ENCODE results near the gene TRIM37. TPM values are rescaled to one million over a fixed set of nuclear protein-coding genes. Genes with fewer than 3 reads are reported as not detected.
"Not testable (repeated sequence)": the region's sequence is repeated elsewhere in the genome, so short reads cannot be mapped to it uniquely, and the experiment has no call there.

TRIM37 gene
- polyA plus RNA-seq, 3 donors from 2014 or later: 6.0 to 12.5 (median 7.1) TPM

GRCh38 chr17:59097876-59098275 is 8.8 kb downstream of the TRIM37 start:
- Mint-ChIP-seq H3K36me3 (peaks cover 5 to 13% (median 7%) of the 10 kb centered on the region in 3 donors), H3K27ac (no peak overlapping the region), H3K9me3 (no peaks in the 10 kb centered on the region), H3K27me3 (ENCODE audit: low read depth in 3 of 3) (peaks cover 0 to 1% (median 0%) of the 10 kb centered on the region in 3 donors), H3K4me1 (peaks cover 0 to 27% of the 10 kb centered on the region in 2 donors), H3K4me3 (no peak overlapping the region)
- DNase-seq: no peak

- H3K9me3 Mint-ChIP-seq: no peaks in the 10 kb centered on the region
- peaks cover 0 to 18% of the 10 kb centered on the region in 2 donors for H3K4me1 Mint-ChIP-seq
- H3K36me3 Mint-ChIP-seq: peaks cover 2 to 10% (median 2%) of the 10 kb centered on the region in 3 donors
- H3K27ac Mint-ChIP-seq: peak overlapping the region in 2 of 6 donors; percentile 26 to 44
- peaks cover 0 to 1% (median 0%) of the 10 kb centered on the region in 3 donors for H3K27me3 Mint-ChIP-seq (ENCODE audit: low read depth in 3 of 3)
- no peak for DNase-seq
- no peak overlapping the region for H3K4me3 Mint-ChIP-seq
Observed at GRCh38 chr17:59094861-59095530, 11.7 kb downstream of the TRIM37 start.

- no peaks in the 10 kb centered on the region for H3K27me3 Mint-ChIP-seq (ENCODE audit: low read depth in 3 of 3)
- no peaks in the 10 kb centered on the region for H3K9me3 Mint-ChIP-seq
- H3K36me3 Mint-ChIP-seq: peaks cover 0 to 9% (median 0%) of the 10 kb centered on the region in 3 donors
- peaks cover 0 to 18% of the 10 kb centered on the region in 2 donors for H3K4me1 Mint-ChIP-seq
- H3K27ac Mint-ChIP-seq: peak overlapping the region in 1 of 6 donors; percentile 53
- H3K4me3 Mint-ChIP-seq: no peak overlapping the region
- no peak for DNase-seq
Observed at GRCh38 chr17:59093702-59094231, 12.9 kb downstream of the TRIM37 start.

GRCh38 chr17:59093145-59093701 is 13.5 kb downstream of the TRIM37 start:
- Mint-ChIP-seq H3K27ac (peak overlapping the region in 1 of 6 donors; percentile 53), H3K4me3 (no peak overlapping the region), H3K36me3 (peaks cover under 1 to 9% (median 1%) of the 10 kb centered on the region in 3 donors)

GRCh38 chr17:59090593-59090992 is 16.1 kb downstream of the TRIM37 start:
- Mint-ChIP-seq H3K4me1 (peaks cover 0 to 13% of the 10 kb centered on the region in 2 donors), H3K36me3 (peaks cover 7 to 13% (median 11%) of the 10 kb centered on the region in 3 donors)
- H3K27me3 Mint-ChIP-seq (ENCODE audit: low read depth in 3 of 3); H3K9me3 Mint-ChIP-seq; H3K27ac Mint-ChIP-seq; H3K4me3 Mint-ChIP-seq; DNase-seq: not testable (repeated sequence)

More at GRCh38 chr17:59093145-59093701, 13.5 kb downstream of the TRIM37 start:
- DNase-seq: no peak
- H3K27me3 Mint-ChIP-seq (ENCODE audit: low read depth in 3 of 3): no peaks in the 10 kb centered on the region
- no peaks in the 10 kb centered on the region for H3K9me3 Mint-ChIP-seq
- H3K4me1 Mint-ChIP-seq: peaks cover 0 to 18% of the 10 kb centered on the region in 2 donors

GRCh38 chr17:59084154-59084553 is 22.5 kb downstream of the TRIM37 start:
- Mint-ChIP-seq H3K9me3 (no peaks in the 10 kb centered on the region), H3K36me3 (peaks cover 17 to 26% (median 23%) of the 10 kb centered on the region in 3 donors), H3K27me3 (ENCODE audit: low read depth in 3 of 3) (no peaks in the 10 kb centered on the region), H3K27ac (no peak overlapping the region), H3K4me3 (no peak overlapping the region), H3K4me1 (peaks cover 0 to 4% of the 10 kb centered on the region in 2 donors)
- no peak for DNase-seq

GRCh38 chr17:59074494-59074893 is 32.2 kb downstream of the TRIM37 start:
- no peak for DNase-seq
- Mint-ChIP-seq H3K27me3 (ENCODE audit: low read depth in 3 of 3) (no peaks in the 10 kb centered on the region), H3K4me1 (no peaks in the 10 kb centered on the region), H3K36me3 (peaks cover 19 to 35% (median 30%) of the 10 kb centered on the region in 3 donors), H3K9me3 (no peaks in the 10 kb centered on the region), H3K27ac (no peak overlapping the region), H3K4me3 (no peak overlapping the region)

- Mint-ChIP-seq H3K27ac (no peak overlapping the region), H3K27me3 (ENCODE audit: low read depth in 3 of 3) (no peaks in the 10 kb centered on the region), H3K4me3 (no peak overlapping the region), H3K9me3 (no peaks in the 10 kb centered on the region), H3K36me3 (peaks cover 20 to 31% (median 30%) of the 10 kb centered on the region in 3 donors), H3K4me1 (no peaks in the 10 kb centered on the region)
- no peak for DNase-seq
Observed at GRCh38 chr17:59073972-59074371, 32.7 kb downstream of the TRIM37 start.

GRCh38 chr17:59069856-59070255 is 36.8 kb downstream of the TRIM37 start:
- H3K27me3 Mint-ChIP-seq (ENCODE audit: low read depth in 3 of 3): no peaks in the 10 kb centered on the region
- H3K4me3 Mint-ChIP-seq: no peak overlapping the region
- H3K27ac Mint-ChIP-seq: no peak overlapping the region
- DNase-seq: no peak
- H3K36me3 Mint-ChIP-seq: peaks cover 23 to 37% (median 31%) of the 10 kb centered on the region in 3 donors
- no peaks in the 10 kb centered on the region for H3K9me3 Mint-ChIP-seq
- H3K4me1 Mint-ChIP-seq: no peaks in the 10 kb centered on the region

GRCh38 chr17:59067756-59068155 is 38.9 kb downstream of the TRIM37 start:
- H3K9me3 Mint-ChIP-seq: no peaks in the 10 kb centered on the region
- no peak overlapping the region for H3K27ac Mint-ChIP-seq
- DNase-seq: no peak
- H3K27me3 Mint-ChIP-seq (ENCODE audit: low read depth in 3 of 3): no peaks in the 10 kb centered on the region
- H3K4me3 Mint-ChIP-seq: no peak overlapping the region
- H3K36me3 Mint-ChIP-seq: peaks cover 23 to 34% (median 32%) of the 10 kb centered on the region in 3 donors
- H3K4me1 Mint-ChIP-seq: no peaks in the 10 kb centered on the region

GRCh38 chr17:59067340-59067739 is 39.3 kb downstream of the TRIM37 start:
- Mint-ChIP-seq H3K36me3 (peaks cover 26 to 38% (median 33%) of the 10 kb centered on the region in 3 donors), H3K4me3 (no peak overlapping the region), H3K27me3 (ENCODE audit: low read depth in 3 of 3) (no peaks in the 10 kb centered on the region), H3K9me3 (no peaks in the 10 kb centered on the region), H3K4me1 (no peaks in the 10 kb centered on the region), H3K27ac (no peak overlapping the region)
- no peak for DNase-seq

- H3K27ac Mint-ChIP-seq: no peak overlapping the region
- no peak for DNase-seq
- no peak overlapping the region for H3K4me3 Mint-ChIP-seq
- H3K4me1 Mint-ChIP-seq: no peaks in the 10 kb centered on the region
- peaks cover 18 to 28% (median 21%) of the 10 kb centered on the region in 3 donors for H3K36me3 Mint-ChIP-seq
- no peaks in the 10 kb centered on the region for H3K9me3 Mint-ChIP-seq
- no peaks in the 10 kb centered on the region for H3K27me3 Mint-ChIP-seq (ENCODE audit: low read depth in 3 of 3)
Observed at GRCh38 chr17:59062509-59062908, 44.2 kb downstream of the TRIM37 start.

GRCh38 chr17:59056857-59057256 is 49.8 kb downstream of the TRIM37 start:
- Mint-ChIP-seq H3K9me3 (no peaks in the 10 kb centered on the region), H3K36me3 (peaks cover 17 to 32% (median 28%) of the 10 kb centered on the region in 3 donors), H3K27ac (no peak overlapping the region), H3K4me3 (no peak overlapping the region), H3K4me1 (no peaks in the 10 kb centered on the region), H3K27me3 (ENCODE audit: low read depth in 3 of 3) (peaks cover 0 to 3% (median 0%) of the 10 kb centered on the region in 3 donors)
- DNase-seq: no peak

GRCh38 chr17:59049798-59050197 is 56.9 kb downstream of the TRIM37 start:
- H3K4me1 Mint-ChIP-seq: no peaks in the 10 kb centered on the region
- no peak for DNase-seq
- H3K9me3 Mint-ChIP-seq: no peaks in the 10 kb centered on the region
- peaks cover 18 to 37% (median 22%) of the 10 kb centered on the region in 3 donors for H3K36me3 Mint-ChIP-seq
- no peak overlapping the region for H3K4me3 Mint-ChIP-seq
- H3K27ac Mint-ChIP-seq: no peak overlapping the region
- peaks cover 0 to 1% (median 0%) of the 10 kb centered on the region in 3 donors for H3K27me3 Mint-ChIP-seq (ENCODE audit: low read depth in 3 of 3)

Data from immature natural killer cell (primary cell).